GM21619 (cell line): ENCODE measurements around the gene HSFY1.
"Not testable (repeated sequence)": the region's sequence is repeated elsewhere in the genome, so short reads cannot be mapped to it uniquely, and the experiment has no call there.

Experiments used
- ATAC-seq: cut with Tn5 transposase; IDR thresholded peaks from one replicate; pipeline ENCODE4 v1.9.1; 2021; ENCODE audit not compliant: unreplicated experiment

The HSFY1 gene

GRCh38 chrY:18546420-18546819, at the start of gene HSFY1:
Gene HSFY1 (plus strand): TSS chrY:18546720. CDS start chrY:18546788, 68 bp downstream.
- not testable (repeated sequence) for ATAC-seq

- not testable (repeated sequence) for ATAC-seq
These were observed 42.3 kb upstream of the HSFY1 start for GRCh38 chrY:18504266-18504665.

- not testable (repeated sequence) for ATAC-seq
These were observed 15.4 kb upstream of the HSFY1 start for GRCh38 chrY:18530995-18531655.

- ATAC-seq, result not testable (repeated sequence)
These were observed 7.6 kb upstream of the HSFY1 start for GRCh38 chrY:18538952-18539351.

- not testable (repeated sequence) for ATAC-seq
These were observed 6.6 kb downstream of the HSFY1 start for GRCh38 chrY:18553132-18553531.

GRCh38 chrY:18565915-18566314, 19.4 kb downstream of the HSFY1 start:
- ATAC-seq, result not testable (repeated sequence)
